ENCODE measurements around the gene IFI27L2.
A peak's percentile ranks its signal among the peaks of the same experiment; 100 is the strongest.

The IFI27L2 gene

DNA sequence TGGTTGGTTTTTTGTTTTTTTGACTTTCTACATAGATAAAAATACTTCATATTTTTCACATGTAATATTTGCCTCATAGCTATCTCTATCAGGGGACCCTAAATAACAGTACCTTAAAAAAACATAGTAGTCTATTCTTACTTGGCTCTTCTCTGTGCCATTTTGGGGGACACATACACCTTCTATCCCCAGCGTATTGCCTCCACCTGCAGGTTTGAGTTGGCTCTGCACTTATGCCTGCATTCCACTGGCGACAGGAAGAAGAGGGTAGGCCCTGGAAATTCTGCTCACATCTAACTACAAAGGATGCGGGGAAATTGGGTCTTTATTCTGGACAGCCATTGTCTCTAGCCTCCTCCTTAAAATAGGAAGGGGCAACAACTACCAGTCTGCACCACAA lies 13.8 kb upstream of the IFI27L2 start:
- in situ Hi-C loops (cut with HindIII; ENCODE audit: low sequenced_read_pairs), result no loop called here
- TF ChIP-seq, protein P1, sequence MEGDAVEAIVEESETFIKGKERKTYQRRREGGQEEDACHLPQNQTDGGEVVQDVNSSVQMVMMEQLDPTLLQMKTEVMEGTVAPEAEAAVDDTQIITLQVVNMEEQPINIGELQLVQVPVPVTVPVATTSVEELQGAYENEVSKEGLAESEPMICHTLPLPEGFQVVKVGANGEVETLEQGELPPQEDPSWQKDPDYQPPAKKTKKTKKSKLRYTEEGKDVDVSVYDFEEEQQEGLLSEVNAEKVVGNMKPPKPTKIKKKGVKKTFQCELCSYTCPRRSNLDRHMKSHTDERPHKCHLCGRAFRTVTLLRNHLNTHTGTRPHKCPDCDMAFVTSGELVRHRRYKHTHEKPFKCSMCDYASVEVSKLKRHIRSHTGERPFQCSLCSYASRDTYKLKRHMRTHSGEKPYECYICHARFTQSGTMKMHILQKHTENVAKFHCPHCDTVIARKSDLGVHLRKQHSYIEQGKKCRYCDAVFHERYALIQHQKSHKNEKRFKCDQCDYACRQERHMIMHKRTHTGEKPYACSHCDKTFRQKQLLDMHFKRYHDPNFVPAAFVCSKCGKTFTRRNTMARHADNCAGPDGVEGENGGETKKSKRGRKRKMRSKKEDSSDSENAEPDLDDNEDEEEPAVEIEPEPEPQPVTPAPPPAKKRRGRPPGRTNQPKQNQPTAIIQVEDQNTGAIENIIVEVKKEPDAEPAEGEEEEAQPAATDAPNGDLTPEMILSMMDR (IDR thresholded peaks at IDR 0.05; ENCODE audit: low read depth, low read length, missing control alignments), result peak; percentile 51
- no peak overlapping the region for H3K4me3 ChIP-seq (ENCODE audit: low read depth, low read length)
- DNase-seq (ENCODE audit: low read depth), result no peak

DNA sequence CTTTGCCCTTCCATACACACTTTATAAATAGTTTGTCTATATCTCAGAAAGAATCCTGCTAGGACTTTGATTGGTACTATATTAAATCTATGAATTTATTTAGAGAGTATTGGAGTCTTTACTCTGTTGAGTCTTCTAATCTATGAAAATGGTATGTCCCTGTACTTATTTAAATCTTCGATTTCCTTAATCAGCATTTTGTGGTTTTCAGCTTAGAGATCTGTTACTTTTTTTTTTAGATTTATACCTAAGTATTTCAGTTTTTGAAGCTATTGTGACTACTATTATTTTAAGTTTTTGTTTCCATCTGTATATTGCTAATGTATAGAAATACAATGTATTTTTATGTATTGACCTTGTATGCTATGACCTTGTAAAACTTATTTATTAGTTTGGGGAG lies 13.4 kb upstream of the IFI27L2 start:
- no peak for DNase-seq (ENCODE audit: low read depth)
- TF ChIP-seq, protein P1 (IDR thresholded peaks at IDR 0.05; ENCODE audit: low read depth, low read length, missing control alignments), result no peak
- in situ Hi-C loops (cut with HindIII; ENCODE audit: low sequenced_read_pairs), result no loop called here
- no peak overlapping the region for H3K4me3 ChIP-seq (ENCODE audit: low read depth, low read length)

DNA sequence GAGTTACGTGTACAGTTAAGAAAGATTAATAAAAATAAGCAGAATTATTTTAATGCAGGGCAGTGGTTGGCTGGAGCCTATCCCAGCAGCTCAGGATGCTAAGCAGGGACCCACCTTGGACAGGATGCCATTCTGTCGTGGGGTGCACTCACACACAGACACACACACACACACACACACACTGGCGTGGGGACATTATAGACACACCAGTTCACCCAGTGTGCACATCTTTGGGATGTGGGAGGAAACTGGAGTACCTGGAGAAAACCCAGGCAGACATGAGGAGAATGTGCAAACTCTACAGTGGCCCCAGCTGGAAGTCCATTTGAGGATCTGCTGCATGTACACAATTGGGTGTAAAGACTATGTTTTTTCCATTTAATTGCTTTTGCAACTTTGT lies 12.8 kb upstream of the IFI27L2 start:
- no peak overlapping the region for H3K4me3 ChIP-seq (ENCODE audit: low read depth, low read length)
- DNase-seq (ENCODE audit: low read depth), result no peak
- in situ Hi-C loops (cut with HindIII; ENCODE audit: low sequenced_read_pairs), result no loop called here
- TF ChIP-seq, protein P1 (IDR thresholded peaks at IDR 0.05; ENCODE audit: low read depth, low read length, missing control alignments), result no peak

DNA sequence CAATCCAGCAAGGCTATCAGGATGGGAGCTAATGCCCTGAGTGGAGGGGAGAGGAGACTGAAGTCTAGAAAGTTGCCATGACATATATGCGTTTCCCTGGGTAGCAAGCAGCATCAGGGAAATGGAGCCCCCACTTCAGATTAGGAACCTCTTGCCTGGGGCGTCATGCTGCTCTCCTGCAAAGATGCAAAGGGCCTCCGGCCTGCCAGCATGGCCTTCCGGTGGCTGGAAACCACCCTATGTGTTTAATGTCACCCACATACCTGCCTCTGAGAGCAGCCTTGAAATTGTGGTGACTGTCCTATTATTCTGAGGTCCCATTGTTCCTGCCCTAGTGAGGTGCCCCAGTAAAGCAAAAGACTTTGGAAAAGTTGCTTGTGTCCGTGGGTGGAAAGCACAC lies 10.0 kb upstream of the IFI27L2 start:
- no peak for DNase-seq (ENCODE audit: low read depth)
- no peak overlapping the region for H3K4me3 ChIP-seq (ENCODE audit: low read depth, low read length)
- TF ChIP-seq, protein P1 (IDR thresholded peaks at IDR 0.05; ENCODE audit: low read depth, low read length, missing control alignments), result no peak
- in situ Hi-C loops (cut with HindIII; ENCODE audit: low sequenced_read_pairs), result no loop called here

DNA sequence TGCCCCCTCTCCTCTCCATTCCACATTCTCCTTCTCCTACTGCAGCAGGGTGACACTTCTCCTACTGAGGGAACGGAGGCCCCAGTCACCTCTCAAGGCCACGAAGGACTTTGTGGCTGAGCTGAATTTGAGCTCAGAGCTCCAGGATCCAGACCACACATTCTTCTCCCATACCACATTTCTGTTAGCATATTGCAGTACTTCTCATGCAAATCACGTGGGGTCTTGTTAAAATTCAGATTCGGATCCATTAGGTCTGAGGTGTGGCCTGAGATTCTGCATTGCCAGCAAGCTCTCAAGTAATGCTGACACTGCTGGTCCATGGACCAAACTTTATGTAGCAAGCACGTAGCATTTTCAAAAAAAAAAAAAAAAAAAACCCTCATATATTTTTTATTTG lies 9.6 kb upstream of the IFI27L2 start:
- in situ Hi-C loops (cut with HindIII; ENCODE audit: low sequenced_read_pairs), result no loop called here

DNA sequence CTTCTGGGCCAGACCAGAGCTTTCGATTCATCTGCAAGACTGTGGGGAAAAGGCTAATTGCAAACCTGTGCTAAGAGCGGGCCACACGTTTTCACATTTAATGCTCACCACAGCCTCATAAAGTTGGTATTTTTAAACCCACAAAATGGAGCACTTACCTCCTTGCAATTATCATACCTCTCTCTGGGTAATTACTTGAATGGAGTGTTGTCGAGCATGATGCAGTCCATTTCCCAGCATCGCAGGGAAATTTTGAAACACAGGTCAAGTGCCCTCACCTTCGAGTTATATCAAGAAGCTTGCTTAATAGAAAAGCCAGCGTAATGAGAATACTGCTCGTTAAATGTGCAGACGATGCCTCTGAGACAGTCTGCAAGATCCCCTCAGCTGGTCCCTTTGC lies 8.8 kb upstream of the IFI27L2 start:
- TF ChIP-seq, protein P1 (IDR thresholded peaks at IDR 0.05; ENCODE audit: low read depth, low read length, missing control alignments), result no peak
- DNase-seq (ENCODE audit: low read depth), result no peak
- H3K4me3 ChIP-seq (ENCODE audit: low read depth, low read length), result no peak overlapping the region
- in situ Hi-C loops (cut with HindIII; ENCODE audit: low sequenced_read_pairs), result no loop called here

More for the DNA sequence above, 9.6 kb upstream of the IFI27L2 start:
- no peak for DNase-seq (ENCODE audit: low read depth)
- no peak overlapping the region for H3K4me3 ChIP-seq (ENCODE audit: low read depth, low read length)
- TF ChIP-seq, protein P1 (IDR thresholded peaks at IDR 0.05; ENCODE audit: low read depth, low read length, missing control alignments), result no peak

Data from astrocyte of the cerebellum (primary cell).